Mononuclear cell (primary cell): ENCODE data around the gene TM6SF1. TPM values are rescaled to one million over a fixed set of nuclear protein-coding genes. Genes with fewer than 3 reads are reported as not detected.
A peak's percentile ranks its signal among the peaks of the same experiment; 100 is the strongest.
"Not testable (repeated sequence)": the region's sequence is repeated elsewhere in the genome, so short reads cannot be mapped to it uniquely, and the experiment has no call there.

Experiments used
- H3K27me3 ChIP-seq: 2 replicates; pipeline ENCODE4 v1.6.0; 2011; ENCODE audit warnings: low read length, control low read depth; ENCODE audit not compliant: insufficient read depth
- H3K4me1 ChIP-seq: 2 replicates; pipeline ENCODE4 v1.5.1; 2011; ENCODE audit warnings: mild to moderate bottlenecking, low read length, control low read depth; ENCODE audit not compliant: insufficient read depth
- H3K4me3 ChIP-seq: 2 replicates; pipeline ENCODE4 v1.5.1; 2011; ENCODE audit warnings: mild to moderate bottlenecking, low read length, moderate library complexity
- H3K9me3 ChIP-seq: 2 replicates; pipeline ENCODE4 v1.5.1; 2011; ENCODE audit warnings: low read depth, mild to moderate bottlenecking, control low read depth, low read length
- total RNA-seq: library from RNA; depleted of rRNA; stranded (reverse); fragments of >200 nt; gene quantifications from one replicate; pipeline ENCODE4 v1.2.3, GENCODE V29; 2012

Gene TM6SF1
- total RNA-seq: 5.6 TPM

- H3K4me1 ChIP-seq: peaks cover 31% of the 10 kb centered on the region
- no peaks in the 10 kb centered on the region for H3K27me3 ChIP-seq
- peak within 1 kb of the TSS; percentile 47 for H3K4me3 ChIP-seq
- H3K9me3 ChIP-seq: no peaks in the 10 kb centered on the region
These were observed at the start of gene TM6SF1 for GRCh38 chr15:83106994-83107840. TSS of gene TM6SF1 (plus strand) at chr15:83107645. CDS start at chr15:83107681, 36 bp downstream.

GRCh38 chr15:83057696-83058376 is 49.6 kb upstream of the TM6SF1 start:
- Histone ChIP-seq H3K4me1 (peaks cover 14% of the 10 kb centered on the region), H3K27me3 (no peaks in the 10 kb centered on the region), H3K4me3 (no peak overlapping the region)

GRCh38 chr15:83061680-83062079 is 45.8 kb upstream of the TM6SF1 start:
- H3K9me3 ChIP-seq: no peaks in the 10 kb centered on the region
- H3K4me1 ChIP-seq: peaks cover 44% of the 10 kb centered on the region
- H3K4me3 ChIP-seq: no peak overlapping the region
- H3K27me3 ChIP-seq: no peaks in the 10 kb centered on the region

More at GRCh38 chr15:83057696-83058376, 49.6 kb upstream of the TM6SF1 start:
- H3K9me3 ChIP-seq: no peaks in the 10 kb centered on the region

GRCh38 chr15:83062768-83063180 is 44.7 kb upstream of the TM6SF1 start:
- no peaks in the 10 kb centered on the region for H3K27me3 ChIP-seq
- peaks cover 44% of the 10 kb centered on the region for H3K4me1 ChIP-seq
- H3K4me3 ChIP-seq: no peak overlapping the region
- no peaks in the 10 kb centered on the region for H3K9me3 ChIP-seq

- Histone ChIP-seq H3K27me3 (no peaks in the 10 kb centered on the region), H3K4me3 (no peak overlapping the region), H3K9me3 (no peaks in the 10 kb centered on the region)
These were observed 43.9 kb upstream of the TM6SF1 start for GRCh38 chr15:83063551-83063950.

GRCh38 chr15:83064859-83065258 is 42.6 kb upstream of the TM6SF1 start:
- Histone ChIP-seq H3K4me1 (peaks cover 44% of the 10 kb centered on the region), H3K27me3 (no peaks in the 10 kb centered on the region), H3K9me3 (no peaks in the 10 kb centered on the region), H3K4me3 (no peak overlapping the region)

More at GRCh38 chr15:83063551-83063950, 43.9 kb upstream of the TM6SF1 start:
- H3K4me1 ChIP-seq: peaks cover 44% of the 10 kb centered on the region

- H3K4me3 ChIP-seq: peak overlapping the region; percentile 86
- H3K9me3 ChIP-seq: no peaks in the 10 kb centered on the region
- H3K4me1 ChIP-seq: peaks cover 44% of the 10 kb centered on the region
- H3K27me3 ChIP-seq: no peaks in the 10 kb centered on the region
These were observed 42.0 kb upstream of the TM6SF1 start for GRCh38 chr15:83065431-83065830.

GRCh38 chr15:83066034-83066733 is 41.3 kb upstream of the TM6SF1 start:
- no peaks in the 10 kb centered on the region for H3K9me3 ChIP-seq
- peaks cover 44% of the 10 kb centered on the region for H3K4me1 ChIP-seq
- H3K4me3 ChIP-seq: peak overlapping the region; percentile 86
- no peaks in the 10 kb centered on the region for H3K27me3 ChIP-seq

GRCh38 chr15:83066734-83067637 is 40.5 kb upstream of the TM6SF1 start, which contains the start of gene BTBD1:
TSS of gene BTBD1 (minus strand) at chr15:83067252. CDS start at chr15:83067151, 101 bp downstream.
- peak within 1 kb of the TSS; percentile 86 for H3K4me3 ChIP-seq
- H3K9me3 ChIP-seq: no peaks in the 10 kb centered on the region
- H3K27me3 ChIP-seq: no peaks in the 10 kb centered on the region

GRCh38 chr15:83067638-83067962 is 39.8 kb upstream of the TM6SF1 start:
- Histone ChIP-seq H3K4me1 (peaks cover 33% of the 10 kb centered on the region), H3K4me3 (peak overlapping the region; percentile 86), H3K27me3 (no peaks in the 10 kb centered on the region), H3K9me3 (no peaks in the 10 kb centered on the region)

More at GRCh38 chr15:83066734-83067637, 40.5 kb upstream of the TM6SF1 start, which contains the start of gene BTBD1:
- H3K4me1 ChIP-seq: peaks cover 38% of the 10 kb centered on the region

GRCh38 chr15:83068054-83068453 is 39.4 kb upstream of the TM6SF1 start:
- H3K4me3 ChIP-seq: no peak overlapping the region
- peaks cover 28% of the 10 kb centered on the region for H3K4me1 ChIP-seq
- no peaks in the 10 kb centered on the region for H3K27me3 ChIP-seq
- H3K9me3 ChIP-seq: no peaks in the 10 kb centered on the region

GRCh38 chr15:83069211-83069642 is 38.2 kb upstream of the TM6SF1 start:
- peaks cover 18% of the 10 kb centered on the region for H3K4me1 ChIP-seq
- not testable (repeated sequence) for H3K4me3 ChIP-seq, H3K9me3 ChIP-seq, H3K27me3 ChIP-seq

- no peaks in the 10 kb centered on the region for H3K4me1 ChIP-seq
- H3K9me3 ChIP-seq: peaks cover 4% of the 10 kb centered on the region
- peaks cover 5% of the 10 kb centered on the region for H3K27me3 ChIP-seq
- H3K4me3 ChIP-seq: no peak overlapping the region
These were observed 29.8 kb upstream of the TM6SF1 start for GRCh38 chr15:83077491-83078230.
